HG02943 (cell line): Measurements from ENCODE around the gene CAMKK2.
"Not testable (repeated sequence)": the region's sequence is repeated elsewhere in the genome, so short reads cannot be mapped to it uniquely, and the experiment has no call there.

Experiments used
- ATAC-seq: cut with Tn5 transposase; IDR thresholded peaks from one replicate; pipeline ENCODE4 v1.9.1; 2021; ENCODE audit warnings: mild to moderate bottlenecking, low read depth, moderate library complexity; ENCODE audit not compliant: unreplicated experiment

Gene CAMKK2

GRCh38 chr12:121250359-121250758, 46.1 kb downstream of the CAMKK2 start:
- no peak for ATAC-seq

- ATAC-seq = peak; percentile 68
Observed at GRCh38 chr12:121248622-121249021, 47.9 kb downstream of the CAMKK2 start.

- ATAC-seq = no peak
Observed at GRCh38 chr12:121246893-121247557, 49.5 kb downstream of the CAMKK2 start.

- ATAC-seq = no peak
Observed at GRCh38 chr12:121245951-121246350, 50.6 kb downstream of the CAMKK2 start.

GRCh38 chr12:121245031-121245430, 51.5 kb downstream of the CAMKK2 start:
- no peak for ATAC-seq

- no peak for ATAC-seq
Observed at GRCh38 chr12:121241156-121241970, 55.1 kb downstream of the CAMKK2 start.

GRCh38 chr12:121240484-121241101, 55.9 kb downstream of the CAMKK2 start:
- ATAC-seq = no peak

GRCh38 chr12:121240062-121240420, 56.5 kb downstream of the CAMKK2 start:
- ATAC-seq = no peak

- ATAC-seq = no peak
Observed at GRCh38 chr12:121239351-121240061, 57.0 kb downstream of the CAMKK2 start.

GRCh38 chr12:121238604-121239350, 57.7 kb downstream of the CAMKK2 start:
- no peak for ATAC-seq

- ATAC-seq = no peak
Observed at GRCh38 chr12:121238086-121238485, 58.4 kb downstream of the CAMKK2 start.

GRCh38 chr12:121237415-121237814, 59.1 kb downstream of the CAMKK2 start:
- ATAC-seq = no peak

- no peak for ATAC-seq
Observed at GRCh38 chr12:121236776-121237175, 59.7 kb downstream of the CAMKK2 start.

- ATAC-seq = no peak
Observed at GRCh38 chr12:121233628-121234020, 62.9 kb downstream of the CAMKK2 start.

- no peak for ATAC-seq
Observed at GRCh38 chr12:121232977-121233627, 63.4 kb downstream of the CAMKK2 start.

GRCh38 chr12:121232163-121232562, 64.3 kb downstream of the CAMKK2 start:
- no peak for ATAC-seq

GRCh38 chr12:121230538-121230907, 66.0 kb downstream of the CAMKK2 start:
- ATAC-seq = no peak

GRCh38 chr12:121229826-121230537, 66.5 kb downstream of the CAMKK2 start:
- ATAC-seq = not testable (repeated sequence)
